D721Med (cell line): ENCODE data around the gene ANKLE2.
"Not testable (repeated sequence)": the region's sequence is repeated elsewhere in the genome, so short reads cannot be mapped to it uniquely, and the experiment has no call there.

Experiments
- DNase-seq: peaks from one replicate; pipeline ENCODE4 v3.0.0; 2011; ENCODE audit warnings: low spot score; ENCODE audit not compliant: insufficient read length
- FAIRE-seq: peaks from 2 replicates; lab custom pipeline; 2011; peaks lifted over from hg19 to GRCh38; lab: Jason Lieb, UNC
- CTCF ChIP-seq: IDR thresholded peaks from 2 replicates; pipeline ENCODE4 v1.5.1; 2012; ENCODE audit warnings: mild to moderate bottlenecking, control low read depth; ENCODE audit not compliant: insufficient read depth; ENCODE audit errors: missing control alignments

The ANKLE2 gene

GRCh38 chr12:132702640-132703039 lies 59.0 kb downstream of the ANKLE2 start:
- no peak for DNase-seq
- no peak for TF ChIP-seq CTCF
- FAIRE-seq = no peak

GRCh38 chr12:132700212-132700822 lies 61.3 kb downstream of the ANKLE2 start:
- DNase-seq = no peak
- no peak for TF ChIP-seq CTCF
- FAIRE-seq = no peak

- no peak for FAIRE-seq
- DNase-seq = no peak
- no peak for TF ChIP-seq CTCF
Observed at GRCh38 chr12:132698341-132698740, 63.3 kb downstream of the ANKLE2 start.

DNA sequence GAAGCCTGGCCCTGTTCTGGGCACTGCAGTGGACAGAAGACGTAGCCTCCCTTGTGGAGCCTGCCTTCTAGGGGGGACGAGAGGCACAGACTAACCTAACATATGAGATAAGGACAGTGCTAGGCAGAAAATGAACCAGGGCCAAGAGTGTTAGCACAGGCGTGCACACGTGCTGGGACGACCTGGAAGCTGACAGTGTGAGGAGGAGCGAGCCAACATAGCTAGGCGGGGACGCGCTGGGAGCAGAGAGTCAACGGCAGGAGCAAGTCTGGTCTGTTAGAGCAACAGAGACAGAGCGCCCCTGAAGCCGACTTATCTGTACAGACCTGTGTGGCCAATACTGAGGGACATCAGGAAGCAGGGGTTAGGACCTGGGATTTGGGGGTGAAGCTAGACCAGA lies 66.2 kb downstream of the ANKLE2 start:
- DNase-seq (no peak), FAIRE-seq (no peak)
- no peak for TF ChIP-seq CTCF

DNA sequence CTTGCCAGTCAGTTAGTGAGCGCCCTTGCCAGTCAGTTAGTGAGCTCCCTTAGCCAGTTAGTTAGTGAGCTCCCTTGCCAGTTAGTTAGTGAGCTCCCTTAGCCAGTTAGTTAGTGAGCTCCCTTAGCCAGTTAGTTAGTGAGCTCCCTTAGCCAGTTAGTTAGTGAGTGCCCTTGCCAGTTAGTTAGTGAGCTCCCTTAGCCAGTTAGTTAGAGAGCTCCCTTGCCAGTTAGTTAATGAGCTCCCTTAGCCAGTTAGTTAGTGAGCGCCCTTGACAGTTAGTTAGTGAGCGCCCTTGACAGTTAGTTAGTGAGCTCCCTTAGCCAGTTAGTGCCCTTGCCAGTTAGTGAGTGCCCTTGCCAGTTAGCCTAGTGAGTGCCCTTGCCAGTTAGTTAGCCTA lies 66.7 kb downstream of the ANKLE2 start:
- not testable (repeated sequence) for DNase-seq, FAIRE-seq

DNA sequence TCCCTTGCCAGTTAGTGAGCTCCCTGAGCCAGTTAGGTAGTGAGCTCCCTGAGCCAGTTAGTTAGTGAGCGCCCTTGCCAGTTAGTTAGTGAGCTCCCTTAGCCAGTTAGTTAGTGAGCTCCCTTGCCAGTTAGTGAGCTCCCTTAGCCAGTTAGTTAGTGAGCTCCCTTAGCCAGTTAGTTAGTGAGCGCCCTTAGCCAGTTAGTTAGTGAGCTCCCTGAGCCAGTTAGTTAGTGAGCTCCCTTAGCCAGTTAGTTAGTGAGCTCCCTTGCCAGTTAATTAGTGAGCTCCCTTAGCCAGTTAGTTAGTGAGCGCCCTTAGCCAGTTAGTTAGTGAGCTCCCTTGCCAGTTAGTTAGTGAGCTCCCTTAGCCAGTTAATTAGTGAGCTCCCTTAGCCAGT lies 69.6 kb downstream of the ANKLE2 start:
- DNase-seq, FAIRE-seq: not testable (repeated sequence)

- DNase-seq = no peak
- no peak for FAIRE-seq
- no peak for TF ChIP-seq CTCF
Observed at GRCh38 chr12:132690112-132690511, 71.5 kb downstream of the ANKLE2 start.

DNA sequence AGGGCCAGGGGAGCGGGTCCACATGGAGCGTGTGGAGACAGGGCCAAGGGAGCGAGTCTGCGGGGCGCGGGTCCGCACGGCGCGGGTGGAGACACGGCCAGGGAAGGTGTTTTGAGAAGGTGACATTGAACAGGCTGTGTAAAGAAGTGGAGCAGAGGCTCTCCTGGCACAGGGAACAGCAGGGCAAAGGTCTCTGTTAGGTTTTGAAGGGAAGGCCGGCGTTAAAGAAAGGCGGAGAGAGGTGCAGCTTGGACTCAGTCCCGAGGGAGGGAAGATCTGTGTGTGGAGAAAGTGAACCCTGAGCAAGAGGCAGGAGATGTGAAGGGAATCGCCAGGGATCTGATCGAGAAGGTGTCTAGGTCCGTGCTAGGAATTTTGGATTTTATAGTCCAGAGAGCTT lies 72.4 kb downstream of the ANKLE2 start:
- FAIRE-seq (no peak), DNase-seq (no peak)
- no peak for TF ChIP-seq CTCF
